Measurements from ENCODE around the gene RPS24.
"Not testable (repeated sequence)": the region's sequence is repeated elsewhere in the genome, so short reads cannot be mapped to it uniquely, and the experiment has no call there.

Gene RPS24

GRCh38 chr10:78058562-78058961, 24.9 kb downstream of the RPS24 start:
- no peak for DNase-seq

GRCh38 chr10:78059906-78060702, 26.4 kb downstream of the RPS24 start:
- DNase-seq, result no peak

GRCh38 chr10:78062296-78062695, 28.6 kb downstream of the RPS24 start:
- no peak for DNase-seq

GRCh38 chr10:78063236-78063635, 29.6 kb downstream of the RPS24 start:
- DNase-seq, result no peak

- DNase-seq, result not testable (repeated sequence)
Observed at GRCh38 chr10:78064919-78065318, 31.3 kb downstream of the RPS24 start.

GRCh38 chr10:78065611-78066010, 31.9 kb downstream of the RPS24 start:
- no peak for DNase-seq

GRCh38 chr10:78066012-78066411, 32.3 kb downstream of the RPS24 start:
- no peak for DNase-seq

GRCh38 chr10:78066728-78067430, 33.2 kb downstream of the RPS24 start:
- no peak for DNase-seq

GRCh38 chr10:78069151-78069550, 35.5 kb downstream of the RPS24 start:
- DNase-seq, result no peak

- DNase-seq, result not testable (repeated sequence)
Observed at GRCh38 chr10:78070064-78070463, 36.4 kb downstream of the RPS24 start.

GRCh38 chr10:78070726-78071125, 37.1 kb downstream of the RPS24 start:
- no peak for DNase-seq

- DNase-seq, result no peak
Observed at GRCh38 chr10:78071140-78071856, 37.6 kb downstream of the RPS24 start.

- no peak for DNase-seq
Observed at GRCh38 chr10:78071857-78072179, 38.2 kb downstream of the RPS24 start.

GRCh38 chr10:78072504-78072903, 38.8 kb downstream of the RPS24 start:
- DNase-seq, result no peak

- not testable (repeated sequence) for DNase-seq
Observed at GRCh38 chr10:78075806-78076205, 42.1 kb downstream of the RPS24 start.

- DNase-seq, result no peak
Observed at GRCh38 chr10:78078539-78079330, 45.1 kb downstream of the RPS24 start.

- DNase-seq, result no peak
Observed at GRCh38 chr10:78079411-78079810, 45.7 kb downstream of the RPS24 start.

GRCh38 chr10:78081292-78081691, 47.6 kb downstream of the RPS24 start:
- no peak for DNase-seq

GRCh38 chr10:78082636-78083035, 49.0 kb downstream of the RPS24 start:
- DNase-seq, result no peak
